Dermis microvascular lymphatic vessel endothelial cell (primary cell): ENCODE measurements around the gene NBAS. TPM values are rescaled to one million over a fixed set of nuclear protein-coding genes. Genes with fewer than 3 reads are reported as not detected.

ENCODE experiments used
- DNase-seq, 2 donors: peaks; one replicate each; pipeline versions ENCODE4 v3.0.0 to v3.0.0-alpha.2; 2010; ENCODE audit warnings: low read depth in 2 of 2
- total RNA-seq: library from RNA; depleted of rRNA; stranded (reverse); fragments of >200 nt; gene quantifications from 2 replicates; pipeline ENCODE4 v1.2.1, GENCODE V29; 2014

Gene NBAS
- total RNA-seq, 1 donor from 2014 or later = 69.8 TPM

- no peak for DNase-seq
These were observed 249.8 kb downstream of the NBAS start for GRCh38 chr2:15311201-15311907.

- no peak for DNase-seq
These were observed 253.6 kb downstream of the NBAS start for GRCh38 chr2:15307526-15307925.

GRCh38 chr2:15306706-15307105 lies 254.4 kb downstream of the NBAS start:
- DNase-seq = peak; percentile 8 to 17

- DNase-seq = no peak
These were observed 257.3 kb downstream of the NBAS start for GRCh38 chr2:15303874-15304273.

GRCh38 chr2:15302154-15302553 lies 259.0 kb downstream of the NBAS start:
- no peak for DNase-seq

GRCh38 chr2:15300624-15301573 lies 260.2 kb downstream of the NBAS start:
- DNase-seq = no peak

GRCh38 chr2:15299904-15300520 lies 261.1 kb downstream of the NBAS start:
- no peak for DNase-seq

GRCh38 chr2:15298770-15299169 lies 262.4 kb downstream of the NBAS start:
- peak in 1 of 2 donors; percentile 2 for DNase-seq

- DNase-seq = no peak
These were observed 267.7 kb downstream of the NBAS start for GRCh38 chr2:15293262-15293937.

- no peak for DNase-seq
These were observed 273.5 kb downstream of the NBAS start for GRCh38 chr2:15287447-15288184.

- DNase-seq = no peak
These were observed 276.5 kb downstream of the NBAS start for GRCh38 chr2:15284614-15285013.

GRCh38 chr2:15281681-15282080 lies 279.5 kb downstream of the NBAS start:
- DNase-seq = no peak

GRCh38 chr2:15279201-15279876 lies 281.8 kb downstream of the NBAS start:
- DNase-seq = no peak

- DNase-seq = no peak
These were observed 282.8 kb downstream of the NBAS start for GRCh38 chr2:15278296-15278695.

- DNase-seq = no peak
These were observed 285.8 kb downstream of the NBAS start for GRCh38 chr2:15275346-15275745.

- no peak for DNase-seq
These were observed 287.7 kb downstream of the NBAS start for GRCh38 chr2:15273452-15273851.

- DNase-seq = no peak
These were observed 288.2 kb downstream of the NBAS start for GRCh38 chr2:15272942-15273341.

- DNase-seq = no peak
These were observed 289.1 kb downstream of the NBAS start for GRCh38 chr2:15271941-15272542.

- no peak for DNase-seq
These were observed 289.9 kb downstream of the NBAS start for GRCh38 chr2:15271276-15271675.

- no peak for DNase-seq
These were observed 292.1 kb downstream of the NBAS start for GRCh38 chr2:15269043-15269442.
